ENCODE data around the gene SIX3.
A peak's percentile ranks its signal among the peaks of the same experiment; 100 is the strongest.

SIX3 gene

GRCh38 chr2:44940732-44941464 lies 604 bp upstream of the SIX3 start:
- TF ChIP-seq SPI1 (IDR thresholded peaks at IDR 0.05; ENCODE audit: low read depth, low read length) (no peak), POU2F2 (IDR thresholded peaks at IDR 0.05; ENCODE audit: low read depth, low read length) (no peak), PAX5 (IDR thresholded peaks at IDR 0.05; ENCODE audit: insufficient read depth, low read length, severe bottlenecking) (no peak), POLR2A (IDR thresholded peaks at IDR 0.05; ENCODE audit: low read depth, low read length) (no peak), POLR2AphosphoS5 (IDR thresholded peaks at IDR 0.05; ENCODE audit: low read depth, low read length) (no peak), TAF1 (IDR thresholded peaks at IDR 0.05; ENCODE audit: low read depth, low read length) (no peak)
- DNase-seq (ENCODE audit: insufficient read length, low spot score) (no peak), FAIRE-seq (no peak)

- FAIRE-seq (peak; percentile 50), DNase-seq (ENCODE audit: insufficient read length, low spot score) (no peak)
- TF ChIP-seq SPI1 (IDR thresholded peaks at IDR 0.05; ENCODE audit: low read depth, low read length) (no peak), TAF1 (IDR thresholded peaks at IDR 0.05; ENCODE audit: low read depth, low read length) (no peak), POLR2A (IDR thresholded peaks at IDR 0.05; ENCODE audit: low read depth, low read length) (no peak), PAX5 (IDR thresholded peaks at IDR 0.05; ENCODE audit: insufficient read depth, low read length, severe bottlenecking) (no peak), POU2F2 (IDR thresholded peaks at IDR 0.05; ENCODE audit: low read depth, low read length) (no peak), POLR2AphosphoS5 (IDR thresholded peaks at IDR 0.05; ENCODE audit: low read depth, low read length) (no peak)
These were observed 965 bp downstream of the SIX3 start for GRCh38 chr2:44942304-44943030.

GRCh38 chr2:44943031-44943692 lies 1.7 kb downstream of the SIX3 start:
- DNase-seq (ENCODE audit: insufficient read length, low spot score) (no peak), FAIRE-seq (no peak)
- TF ChIP-seq PAX5 (IDR thresholded peaks at IDR 0.05; ENCODE audit: insufficient read depth, low read length, severe bottlenecking) (no peak), POLR2AphosphoS5 (IDR thresholded peaks at IDR 0.05; ENCODE audit: low read depth, low read length) (no peak), TAF1 (IDR thresholded peaks at IDR 0.05; ENCODE audit: low read depth, low read length) (no peak), SPI1 (IDR thresholded peaks at IDR 0.05; ENCODE audit: low read depth, low read length) (no peak), POU2F2 (IDR thresholded peaks at IDR 0.05; ENCODE audit: low read depth, low read length) (no peak), POLR2A (IDR thresholded peaks at IDR 0.05; ENCODE audit: low read depth, low read length) (no peak)

- TF ChIP-seq SPI1 (IDR thresholded peaks at IDR 0.05; ENCODE audit: low read depth, low read length) (peak; percentile 59), POLR2A (IDR thresholded peaks at IDR 0.05; ENCODE audit: low read depth, low read length) (no peak), POU2F2 (IDR thresholded peaks at IDR 0.05; ENCODE audit: low read depth, low read length) (no peak), TAF1 (IDR thresholded peaks at IDR 0.05; ENCODE audit: low read depth, low read length) (no peak)
- no peak for DNase-seq (ENCODE audit: insufficient read length, low spot score)
- no peak for FAIRE-seq
These were observed 2.2 kb downstream of the SIX3 start for GRCh38 chr2:44943693-44944101.

GRCh38 chr2:44944102-44944951 lies 2.8 kb downstream of the SIX3 start:
- FAIRE-seq (no peak), DNase-seq (ENCODE audit: insufficient read length, low spot score) (no peak)
- no peak for TF ChIP-seq SPI1 (IDR thresholded peaks at IDR 0.05; ENCODE audit: low read depth, low read length)
- TF ChIP-seq POU2F2 (IDR thresholded peaks at IDR 0.05; ENCODE audit: low read depth, low read length): no peak
- TF ChIP-seq TAF1 (IDR thresholded peaks at IDR 0.05; ENCODE audit: low read depth, low read length): no peak
- TF ChIP-seq PAX5 (IDR thresholded peaks at IDR 0.05; ENCODE audit: insufficient read depth, low read length, severe bottlenecking): no peak
- TF ChIP-seq POLR2AphosphoS5 (IDR thresholded peaks at IDR 0.05; ENCODE audit: low read depth, low read length): no peak
- TF ChIP-seq POLR2A (IDR thresholded peaks at IDR 0.05; ENCODE audit: low read depth, low read length): no peak

- DNase-seq (ENCODE audit: insufficient read length, low spot score): no peak
- TF ChIP-seq POU2F2 (IDR thresholded peaks at IDR 0.05; ENCODE audit: low read depth, low read length) (no peak), SPI1 (IDR thresholded peaks at IDR 0.05; ENCODE audit: low read depth, low read length) (no peak), TAF1 (IDR thresholded peaks at IDR 0.05; ENCODE audit: low read depth, low read length) (no peak), POLR2AphosphoS5 (IDR thresholded peaks at IDR 0.05; ENCODE audit: low read depth, low read length) (no peak), PAX5 (IDR thresholded peaks at IDR 0.05; ENCODE audit: insufficient read depth, low read length, severe bottlenecking) (no peak), POLR2A (IDR thresholded peaks at IDR 0.05; ENCODE audit: low read depth, low read length) (no peak)
- FAIRE-seq: no peak
These were observed 3.6 kb downstream of the SIX3 start for GRCh38 chr2:44944952-44945612.

- FAIRE-seq: no peak
- TF ChIP-seq SPI1 (IDR thresholded peaks at IDR 0.05; ENCODE audit: low read depth, low read length) (no peak), PAX5 (IDR thresholded peaks at IDR 0.05; ENCODE audit: insufficient read depth, low read length, severe bottlenecking) (no peak), POLR2AphosphoS5 (IDR thresholded peaks at IDR 0.05; ENCODE audit: low read depth, low read length) (no peak), TAF1 (IDR thresholded peaks at IDR 0.05; ENCODE audit: low read depth, low read length) (no peak), POLR2A (IDR thresholded peaks at IDR 0.05; ENCODE audit: low read depth, low read length) (no peak), POU2F2 (IDR thresholded peaks at IDR 0.05; ENCODE audit: low read depth, low read length) (no peak)
- DNase-seq (ENCODE audit: insufficient read length, low spot score): no peak
These were observed 4.3 kb downstream of the SIX3 start for GRCh38 chr2:44945676-44946371.

Measured in GM12891 (cell line).